H4 (cell line): ENCODE results near the gene SF3B2. TPM values are rescaled to one million over a fixed set of nuclear protein-coding genes. Genes with fewer than 3 reads are reported as not detected.
"Not testable (repeated sequence)": the region's sequence is repeated elsewhere in the genome, so short reads cannot be mapped to it uniquely, and the experiment has no call there.

ENCODE experiments used
- DNase-seq: peaks from one replicate; pipeline ENCODE4 v3.0.0-alpha.2; 2015; ENCODE audit warnings: low spot score
- total RNA-seq: library from RNA; depleted of rRNA; stranded (reverse); fragments of >200 nt; shearing (Covaris generic); gene quantifications from 2 replicates; pipeline ENCODE4 v1.2.3, GENCODE V29; 2014

SF3B2 gene
- total RNA-seq, 1 experiment from 2014 or later: 140 TPM

DNA sequence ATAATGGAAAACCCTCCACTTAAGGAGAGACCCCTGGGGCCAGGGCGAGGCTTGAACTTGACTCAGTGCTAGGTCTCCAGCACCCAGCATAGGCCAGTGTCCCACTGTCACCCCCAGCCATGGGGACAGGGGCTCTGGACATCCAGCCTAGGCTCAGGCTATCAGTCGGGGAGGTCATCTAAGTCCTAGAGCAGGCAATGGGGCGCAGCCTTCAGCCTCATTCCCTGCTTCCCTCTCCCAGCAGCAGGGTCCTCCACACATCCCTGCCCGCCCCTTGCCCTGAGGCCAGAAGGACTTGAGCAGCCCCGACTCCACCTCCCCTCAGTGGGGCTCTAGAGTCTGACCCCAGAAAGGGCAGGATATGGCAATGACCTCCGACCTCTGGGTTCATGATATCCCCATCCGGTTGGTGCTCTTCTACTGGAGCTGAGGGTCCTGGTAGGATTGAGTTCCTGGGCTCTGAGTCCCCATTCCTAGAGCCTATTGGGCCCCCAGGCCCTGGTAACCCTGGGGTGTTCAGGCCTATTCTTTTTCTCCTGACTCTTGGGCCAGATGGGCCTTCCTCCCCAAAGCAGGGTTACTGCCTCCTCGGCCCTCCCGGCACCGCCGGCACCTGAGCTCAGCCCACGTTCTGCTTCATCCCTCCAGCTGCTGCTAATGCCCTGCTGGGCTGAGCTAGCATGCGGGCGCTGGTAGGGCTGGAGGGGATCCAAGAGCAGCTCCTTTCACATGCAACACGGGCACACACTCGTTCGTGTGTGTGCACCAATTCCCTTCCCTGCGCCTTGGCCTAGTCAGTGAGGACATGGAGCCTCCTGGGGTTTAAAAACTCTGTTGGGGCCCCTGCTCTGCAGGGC, 36.0 kb upstream of the SF3B2 start:
- no peak for DNase-seq

DNA sequence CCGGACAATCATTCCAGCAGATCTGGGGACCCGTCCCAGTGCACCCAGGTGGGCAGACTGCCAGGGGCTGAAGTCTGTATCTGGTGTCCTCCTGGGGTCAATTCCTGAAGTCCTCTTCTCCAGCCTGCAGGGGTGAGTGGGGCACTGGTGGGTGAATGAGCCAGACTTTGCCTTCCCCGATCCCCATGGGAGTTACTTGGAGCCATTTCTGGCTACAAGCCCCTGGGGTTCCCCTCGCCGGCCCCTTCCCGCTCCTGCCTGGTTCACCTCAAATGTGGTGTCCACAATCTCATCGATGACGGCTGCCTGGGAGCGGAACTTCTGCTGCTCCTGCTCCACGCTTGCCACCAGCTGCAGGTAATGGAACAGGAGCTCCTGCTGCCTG, 35.4 kb upstream of the SF3B2 start:
- DNase-seq: no peak

DNA sequence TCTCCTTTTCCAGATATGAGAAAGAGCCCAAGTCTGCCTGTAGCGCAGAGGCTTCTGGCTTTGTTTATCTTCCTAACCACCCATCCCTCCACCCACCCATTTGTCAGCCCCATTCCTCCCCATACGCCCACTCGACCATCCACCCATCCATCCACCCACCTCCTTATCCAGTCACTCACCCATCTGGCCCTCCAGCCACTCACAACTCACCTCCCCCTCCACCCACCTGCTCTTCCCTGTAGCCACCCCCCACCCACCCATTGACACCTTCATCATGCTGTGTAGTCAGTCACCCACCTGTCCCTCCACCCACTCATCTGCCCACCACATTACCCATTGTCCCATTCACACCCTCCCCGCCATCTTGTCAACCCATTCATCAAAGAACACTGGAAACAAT, 34.8 kb upstream of the SF3B2 start:
- no peak for DNase-seq

DNA sequence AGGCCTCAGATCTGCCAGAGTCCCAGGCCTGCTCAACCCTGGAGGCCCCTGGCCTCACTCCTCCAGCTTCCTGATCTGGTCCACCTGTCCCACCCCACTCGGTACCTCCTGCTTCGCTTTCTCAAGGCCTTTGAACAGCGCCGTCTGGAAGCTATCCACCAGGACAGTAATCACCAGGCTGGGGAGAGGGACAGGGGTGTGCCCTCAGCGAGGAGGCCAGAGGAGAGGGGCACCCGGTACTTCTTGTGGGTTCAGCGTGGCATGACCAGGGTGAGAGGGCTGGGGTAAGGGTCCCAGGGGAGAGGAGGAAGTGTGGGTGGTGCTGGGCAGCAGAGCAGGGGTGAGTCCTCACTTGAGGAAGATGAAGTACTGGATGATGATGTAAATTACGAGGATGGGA, 32.0 kb upstream of the SF3B2 start:
- no peak for DNase-seq

DNA sequence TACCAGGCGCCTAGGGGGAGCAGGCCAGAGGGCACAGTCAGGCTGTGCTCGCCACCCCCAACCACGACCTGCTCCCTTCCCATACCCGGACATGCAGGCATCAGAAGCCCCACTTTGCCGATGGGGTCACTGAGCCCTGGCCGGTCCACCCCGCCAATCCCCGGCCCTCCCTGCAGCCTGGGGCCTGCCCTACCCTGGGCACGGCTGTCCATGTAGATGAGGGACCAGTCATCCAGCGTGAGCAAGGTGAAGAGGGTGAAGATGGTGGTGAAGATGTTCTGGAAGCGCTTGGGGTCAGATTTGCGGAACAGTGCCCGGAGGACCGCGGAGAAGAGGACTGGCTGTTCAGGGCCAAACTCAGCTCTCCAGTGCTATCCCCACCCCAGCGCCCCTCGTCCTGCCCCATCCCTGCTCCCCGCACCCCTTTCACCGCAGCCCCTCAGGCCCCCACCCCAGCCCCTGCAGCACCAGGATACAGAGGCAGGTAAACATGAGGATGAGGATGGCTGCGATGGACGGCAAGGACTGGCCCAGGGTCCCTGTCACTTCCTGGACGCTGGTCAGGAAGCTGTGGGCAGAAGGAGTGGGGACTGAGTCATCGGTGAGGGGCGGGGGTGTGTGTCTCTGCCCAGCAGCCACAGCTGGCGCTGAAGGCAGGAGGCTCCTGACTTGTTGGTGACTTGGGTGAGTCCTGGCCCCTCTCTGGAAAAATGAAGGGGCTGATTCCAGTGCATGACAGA, 31.4 kb upstream of the SF3B2 start:
- peak; percentile 89 for DNase-seq

DNA sequence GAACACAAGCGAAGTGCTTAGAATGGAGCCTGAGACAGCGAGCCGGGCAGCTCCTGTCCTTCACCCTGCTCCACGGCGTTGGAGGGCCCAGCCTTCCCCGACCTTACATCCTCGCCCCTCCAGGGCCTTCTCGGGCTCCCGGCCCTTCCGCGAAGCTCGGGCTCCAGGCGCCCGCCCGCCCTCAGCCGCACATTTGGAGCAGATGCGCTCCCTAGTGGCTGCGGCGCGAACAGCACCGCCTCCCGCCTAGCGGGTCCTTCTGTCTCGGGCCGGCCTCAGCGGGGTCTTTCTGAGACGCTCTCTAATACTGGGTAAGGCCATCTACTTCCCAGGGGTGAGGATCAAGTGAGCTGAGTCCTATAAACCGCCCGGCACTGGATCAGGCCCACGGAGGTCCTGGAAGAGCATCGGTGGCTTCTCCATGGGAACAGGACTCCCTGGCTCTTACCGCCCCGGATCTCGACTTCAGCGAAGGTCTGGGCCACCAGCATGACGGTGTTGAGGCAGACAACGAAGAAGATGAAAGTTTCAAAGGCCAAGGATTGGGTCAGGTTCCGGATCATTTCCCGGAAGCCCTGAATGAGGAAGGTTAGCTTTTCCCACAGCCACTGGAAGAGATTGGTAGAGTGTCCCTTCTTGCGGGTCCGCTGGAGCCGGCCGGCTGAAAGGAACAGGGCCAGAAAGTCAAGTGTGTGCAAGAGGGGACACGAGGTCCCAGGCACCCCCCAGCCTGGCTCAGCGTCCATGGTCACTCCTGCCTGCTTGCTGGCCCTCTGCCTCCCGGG, 29.6 kb upstream of the SF3B2 start:
- DNase-seq: no peak

DNA sequence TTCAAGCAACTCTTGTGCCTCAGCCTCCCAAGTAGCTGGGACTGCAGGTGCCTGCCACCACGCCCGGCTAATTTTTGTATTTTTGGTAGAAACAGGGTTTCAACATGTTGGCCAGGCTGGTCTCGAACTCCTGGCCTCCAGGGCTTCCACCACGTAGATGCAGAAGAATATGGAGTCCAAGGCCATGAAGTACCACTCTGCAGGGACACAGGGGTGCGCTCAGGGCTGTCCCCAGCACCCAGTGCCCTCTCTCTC, 29.1 kb upstream of the SF3B2 start:
- DNase-seq: not testable (repeated sequence)

DNA sequence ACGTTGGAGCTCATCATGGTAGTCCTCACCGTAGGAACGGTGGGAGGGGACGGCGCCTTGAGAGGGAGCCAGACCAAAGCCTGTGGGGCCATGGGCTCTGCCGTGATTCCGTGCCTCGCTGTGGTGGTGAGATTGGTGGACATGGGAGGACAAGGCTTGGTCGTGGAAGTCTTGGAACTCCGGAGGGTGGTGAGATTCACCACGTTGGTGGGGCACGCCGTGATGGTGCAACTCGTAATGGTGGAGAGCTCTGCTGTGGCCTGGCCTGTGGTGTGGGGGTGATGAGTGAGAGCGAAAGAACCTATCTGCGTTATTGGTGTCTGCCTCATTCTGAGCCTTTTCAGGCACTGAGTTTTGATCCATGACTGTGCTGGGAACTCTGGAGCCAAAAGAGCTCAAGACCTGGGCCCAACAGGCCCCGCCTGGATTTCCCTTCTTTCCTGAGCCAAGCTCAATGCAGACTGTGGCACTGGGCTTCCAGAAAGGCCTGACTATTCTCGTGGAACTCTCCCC, 26.1 kb upstream of the SF3B2 start, which contains the start of gene CATSPER1:
Gene CATSPER1, minus strand, starts transcription at position 463 of the 513 bp plus-strand sequence. Its CDS starts 100 bp downstream, at position 363.
- no peak for DNase-seq

DNA sequence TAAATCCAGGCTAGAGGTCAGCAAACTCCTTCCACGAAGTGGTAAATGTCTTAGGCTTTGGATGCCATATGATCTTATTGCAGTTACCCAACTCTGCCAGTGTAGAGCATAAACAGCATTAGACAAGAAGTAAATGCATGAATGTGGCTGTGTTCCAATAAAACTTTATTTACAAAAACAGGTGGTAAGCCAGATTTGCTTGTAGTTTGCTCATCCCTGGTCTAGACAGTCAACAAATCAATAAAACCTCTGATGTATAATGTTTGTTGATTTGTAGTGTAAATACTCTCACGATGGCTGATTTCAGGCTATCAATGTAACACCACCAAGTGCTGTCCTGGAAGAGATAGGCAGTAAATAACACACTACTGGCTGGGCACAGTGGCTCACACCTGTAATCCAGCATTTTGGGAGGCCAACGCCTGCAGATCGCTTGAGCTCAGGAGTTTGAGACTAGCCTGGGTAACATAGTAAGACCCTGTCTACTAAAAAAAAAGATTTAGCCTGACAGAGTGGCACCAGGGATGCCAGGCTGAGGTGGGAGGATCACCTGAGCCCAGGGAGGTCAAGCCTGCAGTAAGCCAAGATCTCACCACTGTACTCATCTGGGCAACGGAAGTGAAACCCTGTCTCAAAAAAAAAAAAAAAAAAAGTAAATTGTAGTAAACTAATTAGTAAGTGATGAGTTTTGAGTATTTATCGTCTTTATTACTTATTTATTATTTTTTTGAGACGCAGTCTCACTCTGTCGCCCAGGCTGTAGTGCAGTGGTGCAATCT, 19.0 kb upstream of the SF3B2 start:
- DNase-seq: no peak

DNA sequence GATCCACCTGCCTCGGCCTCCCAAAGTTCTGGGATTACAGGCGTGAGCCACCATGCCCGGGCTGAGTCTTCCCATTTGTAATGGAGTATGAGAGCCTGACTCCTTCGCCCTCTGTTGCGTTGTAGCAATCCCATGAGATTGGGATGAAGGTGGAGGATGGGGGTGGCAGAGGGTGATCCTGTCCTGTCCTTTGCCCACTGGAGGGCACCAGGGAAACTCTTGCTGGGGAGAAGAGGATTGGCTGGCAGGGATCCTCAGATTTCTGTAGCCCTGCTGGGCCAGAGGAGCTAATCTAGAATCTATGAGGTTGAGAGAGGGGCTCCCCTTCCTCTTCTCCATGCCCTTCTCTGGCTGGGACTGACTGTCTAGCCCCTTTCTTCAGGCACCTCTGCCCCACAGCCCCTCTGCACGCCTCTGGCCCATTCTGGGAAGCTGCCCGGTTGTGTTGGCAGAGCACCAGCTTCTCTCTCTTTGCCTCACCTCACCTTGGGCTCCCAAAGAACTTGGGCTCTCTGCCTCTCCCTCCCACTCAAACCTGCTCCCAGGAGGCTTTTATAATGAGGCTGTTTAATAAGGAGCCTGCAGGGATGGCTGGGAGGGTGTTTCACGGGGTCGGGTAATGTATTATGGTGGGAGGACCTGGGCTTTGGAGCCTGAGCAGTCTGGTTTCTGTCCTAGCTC, 16.4 kb upstream of the SF3B2 start:
- no peak for DNase-seq

DNA sequence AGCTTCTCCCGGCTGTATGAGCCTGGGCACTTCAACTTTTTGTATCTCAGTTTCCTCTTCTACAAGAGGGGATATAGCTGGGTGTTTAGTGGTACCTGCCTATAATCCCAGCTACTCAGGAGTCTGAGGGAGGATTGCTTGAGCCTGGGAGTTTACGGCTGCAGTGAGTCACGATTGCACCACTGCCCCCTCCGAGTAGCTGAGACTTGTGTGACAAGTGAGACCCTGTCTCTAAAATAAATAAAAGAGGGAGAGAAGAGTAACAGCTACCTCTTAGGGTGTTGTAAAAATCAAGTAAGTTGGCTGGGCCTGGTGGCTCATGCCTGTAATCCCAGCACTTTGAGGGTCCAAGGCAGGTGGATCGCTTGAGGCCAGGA, 15.8 kb upstream of the SF3B2 start:
- DNase-seq: no peak

DNA sequence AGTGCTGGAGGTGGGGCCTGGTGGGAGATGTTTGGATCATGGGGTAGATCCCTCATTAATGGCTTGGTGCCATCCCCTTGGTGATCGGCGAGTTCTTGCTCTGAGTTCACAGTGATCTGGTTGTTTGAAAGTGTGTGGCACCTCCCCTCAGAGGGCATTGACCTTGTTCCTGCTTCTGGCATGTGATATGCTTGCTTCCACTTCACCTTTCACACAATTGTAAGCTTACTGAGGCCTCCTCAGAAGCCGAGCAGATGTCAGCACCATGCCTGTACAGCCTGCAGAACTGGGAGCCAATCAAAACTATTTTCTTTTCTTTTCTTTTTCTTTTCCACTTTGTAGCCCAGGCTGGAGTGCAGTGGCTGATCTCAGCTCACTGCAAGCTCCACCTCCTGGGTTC, 14.8 kb upstream of the SF3B2 start:
- no peak for DNase-seq

DNA sequence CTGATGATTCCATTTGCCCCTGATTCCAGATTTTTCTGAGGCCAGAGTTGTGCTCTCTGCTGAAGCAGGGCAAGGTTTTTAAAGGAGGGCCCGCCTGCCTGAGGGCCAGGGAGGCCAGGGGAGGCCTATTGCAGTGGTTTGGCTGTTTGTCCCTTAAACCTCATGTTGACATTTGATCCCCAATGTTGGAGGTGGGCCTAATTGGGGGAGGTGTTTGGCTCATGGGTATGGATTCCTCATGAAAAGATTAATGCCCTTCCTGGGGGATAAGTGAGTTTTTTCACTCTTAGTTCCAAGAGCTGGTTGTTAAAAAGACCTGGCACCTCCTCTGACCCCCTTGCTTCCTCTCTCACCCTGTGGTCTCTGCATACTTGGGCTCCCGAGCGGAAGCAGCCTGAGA, 12.4 kb upstream of the SF3B2 start:
- DNase-seq: no peak

DNA sequence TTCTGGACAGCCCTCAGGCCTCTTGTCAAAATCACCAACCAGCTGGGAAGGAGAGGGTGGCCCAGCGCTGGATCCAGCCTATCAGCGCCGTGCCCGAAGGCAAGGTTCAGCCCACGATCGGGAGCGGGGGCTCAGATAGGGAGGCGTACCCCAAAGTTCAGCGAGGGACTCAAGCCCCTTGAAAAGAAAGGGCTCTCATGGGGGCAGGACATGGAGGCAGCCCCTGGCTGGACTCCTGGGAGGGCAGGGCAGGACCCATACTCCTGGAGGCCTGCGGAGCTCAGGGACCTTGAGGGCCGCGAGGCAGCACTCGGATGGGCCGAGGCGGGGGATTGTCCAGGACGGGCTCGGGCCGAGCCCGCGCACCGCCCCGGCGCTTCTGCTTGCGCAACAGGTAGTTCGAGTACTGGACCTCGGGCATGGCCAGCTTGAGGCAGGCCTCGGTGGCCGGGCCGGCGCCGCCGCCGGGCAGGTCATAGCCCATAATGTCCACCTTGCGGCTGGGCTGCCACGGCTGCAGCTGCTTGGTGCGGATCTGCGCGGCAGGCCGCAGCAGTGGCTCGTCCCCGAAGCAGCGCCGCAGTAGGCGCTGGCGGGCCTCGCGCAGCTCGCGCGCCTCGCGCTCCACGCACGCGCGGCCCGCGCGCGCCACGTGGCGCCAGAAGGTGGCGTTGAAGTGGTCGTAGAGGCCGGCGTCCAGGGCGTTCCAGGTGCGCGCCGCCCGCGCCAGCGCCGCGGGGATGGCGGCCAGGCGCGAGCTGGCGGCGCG, 9.8 kb upstream of the SF3B2 start:
- no peak for DNase-seq

DNA sequence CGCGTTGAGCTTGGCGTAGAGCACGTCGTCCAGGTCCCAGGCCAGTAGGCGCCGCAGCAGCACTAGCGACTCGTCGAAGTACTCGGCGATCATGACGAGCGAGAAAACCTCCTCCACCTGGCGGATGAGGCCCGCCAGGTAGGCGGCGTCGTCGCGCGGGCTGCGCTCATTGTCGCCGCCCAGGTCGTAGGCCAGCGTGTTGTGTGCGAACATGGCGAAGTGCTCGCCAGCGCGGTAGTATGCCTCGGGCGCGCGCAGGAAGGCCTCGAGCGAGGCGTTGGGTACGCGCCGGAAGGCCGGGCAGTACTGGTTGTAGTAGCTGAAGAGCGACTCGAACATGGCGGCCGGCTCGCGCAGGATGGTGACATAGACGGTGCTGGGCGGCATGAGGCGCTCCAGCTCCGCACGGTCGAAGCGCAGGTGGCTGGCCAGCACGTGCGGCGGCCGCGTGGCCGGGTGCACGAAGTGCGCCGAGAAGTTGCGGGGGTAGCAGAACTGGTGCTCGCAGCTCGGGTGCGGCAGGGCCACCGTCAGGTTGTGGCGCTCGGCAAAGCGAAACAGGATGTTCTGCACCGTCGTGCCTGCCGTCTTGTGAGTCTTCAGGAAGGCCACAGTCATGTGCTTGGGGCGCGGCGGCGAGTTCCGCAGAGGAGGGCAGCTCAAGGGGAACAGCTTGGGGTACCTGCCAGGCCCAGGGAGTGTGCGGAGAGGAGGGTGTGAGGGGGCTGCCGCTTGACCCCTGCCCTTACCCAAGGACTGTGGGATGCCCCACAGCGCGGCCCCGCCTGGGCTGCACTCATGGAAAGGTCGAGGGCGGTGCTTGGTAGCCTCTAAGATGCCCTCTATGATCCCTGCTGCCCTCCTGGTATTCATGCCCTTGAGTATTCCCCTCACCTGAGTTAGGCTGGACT, 8.9 kb upstream of the SF3B2 start:
- DNase-seq: no peak

DNA sequence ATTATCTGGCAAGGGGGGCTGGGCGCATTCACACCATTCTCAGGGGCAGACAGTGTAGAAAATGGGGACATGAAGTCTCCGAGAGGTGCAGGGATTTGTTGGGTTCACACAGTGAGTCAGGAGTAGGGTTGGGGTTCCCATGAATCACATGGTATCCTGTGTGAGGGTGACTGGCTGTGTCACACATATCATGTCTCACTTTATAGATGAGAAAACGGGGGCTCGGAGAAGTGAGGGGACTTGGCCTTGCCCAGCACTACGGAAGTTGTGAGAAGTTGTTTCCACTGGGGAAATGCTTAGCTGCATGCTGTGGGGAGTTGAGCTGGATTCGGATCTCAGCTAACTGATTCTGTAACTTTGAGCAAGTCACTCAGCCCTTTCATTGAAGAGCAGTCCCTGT, 7.4 kb upstream of the SF3B2 start:
- DNase-seq: no peak

DNA sequence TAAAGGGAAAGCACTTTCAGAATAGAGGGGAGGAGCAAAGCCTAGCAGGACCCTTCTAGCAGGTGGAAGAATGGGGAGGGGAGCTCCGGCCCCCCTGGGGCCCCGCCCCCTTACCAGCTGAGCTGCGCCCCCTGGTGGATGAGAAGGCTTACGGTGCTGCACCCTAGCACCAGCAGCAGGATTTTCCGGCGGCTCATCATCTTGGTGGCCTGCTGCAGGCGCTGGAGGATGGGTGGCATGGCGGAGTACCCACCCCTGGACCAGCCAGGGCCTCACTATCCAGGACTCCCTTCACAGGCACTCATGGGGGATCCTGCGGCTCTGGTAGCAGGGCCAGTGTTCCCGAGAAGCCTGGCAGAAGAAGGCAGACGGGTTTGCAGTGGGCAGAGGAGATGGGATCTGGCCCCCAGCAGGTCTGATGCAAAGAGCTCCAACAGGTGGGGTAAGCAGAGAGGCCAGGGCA, 7.0 kb upstream of the SF3B2 start:
- peak; percentile 56 for DNase-seq

DNA sequence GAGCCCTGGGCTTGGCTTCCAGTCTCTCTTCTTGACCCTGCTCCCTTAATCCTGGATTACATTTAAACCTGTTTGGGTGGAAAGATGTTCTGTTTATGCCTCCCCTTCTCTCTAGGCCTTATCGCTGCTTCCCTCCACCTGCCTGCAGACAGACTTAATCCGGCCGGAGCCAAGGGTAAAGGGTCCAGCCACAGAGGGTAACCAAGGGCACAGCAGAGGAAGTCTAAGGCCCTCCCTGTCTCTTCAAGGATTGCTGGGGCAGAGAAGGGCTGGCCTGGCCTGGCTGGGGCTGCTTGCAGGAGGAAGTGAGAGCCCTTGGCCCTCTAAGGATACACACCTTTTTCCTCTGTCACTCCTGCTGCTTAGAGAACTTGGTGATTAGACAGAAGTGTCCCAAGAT, 5.3 kb upstream of the SF3B2 start:
- no peak for DNase-seq
